Ishikawa (cell line): ENCODE results near the gene TBL1X.

Experiments
- CEBPB ChIP-seq: IDR thresholded peaks from 2 replicates; pipeline ENCODE4 v1.6.1; 2012
- CREB1 ChIP-seq: IDR thresholded peaks from 2 replicates; pipeline ENCODE4 v1.6.1; 2012; ENCODE audit warnings: low read depth
- EGR1 ChIP-seq: IDR thresholded peaks from 2 replicates; pipeline ENCODE4 v1.6.1; 2012
- EP300 ChIP-seq: IDR thresholded peaks from 2 replicates; pipeline ENCODE4 v1.6.1; 2012; ENCODE audit warnings: borderline replicate concordance
- FOXM1 ChIP-seq: IDR thresholded peaks from 2 replicates; pipeline ENCODE4 v1.6.1; 2012; ENCODE audit warnings: low read depth, borderline replicate concordance
- NFIC ChIP-seq: IDR thresholded peaks from 2 replicates; pipeline ENCODE4 v1.6.1; 2012
- RAD21 ChIP-seq: IDR thresholded peaks from 2 replicates; pipeline ENCODE4 v1.6.1; 2012; ENCODE audit warnings: low read depth
- TAF1 ChIP-seq: IDR thresholded peaks from 2 replicates; pipeline ENCODE4 v1.6.1; 2012; ENCODE audit warnings: low read depth, mild to moderate bottlenecking
- TCF12 ChIP-seq: IDR thresholded peaks from 2 replicates; pipeline ENCODE4 v1.6.1; 2012; ENCODE audit warnings: low read depth
- TEAD4 ChIP-seq: IDR thresholded peaks from 2 replicates; pipeline ENCODE4 v1.6.1; 2012
- YY1 ChIP-seq: IDR thresholded peaks from 2 replicates; pipeline ENCODE4 v1.6.1; 2012; ENCODE audit warnings: low read depth
- ZBTB7A ChIP-seq: IDR thresholded peaks from 2 replicates; pipeline ENCODE4 v1.6.1; 2012; ENCODE audit warnings: low read depth
- TF ChIP-seq, protein P1 (sequence below): IDR thresholded peaks from 2 replicates; pipeline ENCODE4 v1.6.1; 2012
- TF ChIP-seq, protein P2 (sequence below): IDR thresholded peaks from 2 replicates; pipeline ENCODE4 v1.6.1; 2012; ENCODE audit warnings: low read depth, mild to moderate bottlenecking
- TF ChIP-seq, protein P3 (sequence below): IDR thresholded peaks from 2 replicates; pipeline ENCODE4 v1.6.1; 2012

Gene TBL1X

DNA sequence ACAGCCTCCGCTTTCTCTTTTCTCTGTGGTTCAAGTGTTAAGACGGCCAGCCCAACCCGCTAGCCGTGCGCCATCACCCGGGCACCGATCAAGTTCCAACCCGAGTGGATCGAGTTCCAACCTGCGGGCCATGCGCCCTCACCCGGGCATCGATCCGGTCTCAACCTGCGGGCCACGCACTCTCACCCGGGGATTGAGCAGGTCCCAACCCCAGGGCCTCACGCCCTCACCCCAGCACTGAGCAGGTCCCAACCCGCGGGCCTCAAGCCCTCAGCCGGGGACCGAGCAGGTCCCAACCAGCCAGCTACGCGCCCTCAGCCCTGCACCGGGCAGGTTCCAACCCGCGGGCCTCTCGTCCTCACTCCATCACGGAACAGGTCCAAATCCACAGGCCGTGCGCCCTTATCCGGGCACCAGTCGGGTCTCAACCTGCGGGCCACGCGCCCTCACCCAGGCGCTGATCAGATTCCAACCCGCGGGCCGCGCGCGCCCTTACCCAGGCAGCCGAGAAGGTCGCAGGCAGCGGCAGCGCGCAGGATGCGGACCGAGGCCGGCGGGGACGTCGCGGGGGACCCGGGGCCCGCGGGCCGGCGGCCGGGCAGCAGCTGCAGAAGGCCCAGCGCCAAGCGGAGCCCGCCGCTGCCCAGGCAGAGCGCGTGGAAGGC is 300.3 kb downstream of the TBL1X start:
- no peak for TF ChIP-seq TEAD4
- TF ChIP-seq NFIC: no peak
- no peak for TF ChIP-seq CEBPB
- TF ChIP-seq, protein P1, sequence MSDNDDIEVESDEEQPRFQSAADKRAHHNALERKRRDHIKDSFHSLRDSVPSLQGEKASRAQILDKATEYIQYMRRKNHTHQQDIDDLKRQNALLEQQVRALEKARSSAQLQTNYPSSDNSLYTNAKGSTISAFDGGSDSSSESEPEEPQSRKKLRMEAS: no peak
- TF ChIP-seq RAD21: no peak
- TF ChIP-seq FOXM1: no peak
- no peak for TF ChIP-seq CREB1
- TF ChIP-seq, protein P2, sequence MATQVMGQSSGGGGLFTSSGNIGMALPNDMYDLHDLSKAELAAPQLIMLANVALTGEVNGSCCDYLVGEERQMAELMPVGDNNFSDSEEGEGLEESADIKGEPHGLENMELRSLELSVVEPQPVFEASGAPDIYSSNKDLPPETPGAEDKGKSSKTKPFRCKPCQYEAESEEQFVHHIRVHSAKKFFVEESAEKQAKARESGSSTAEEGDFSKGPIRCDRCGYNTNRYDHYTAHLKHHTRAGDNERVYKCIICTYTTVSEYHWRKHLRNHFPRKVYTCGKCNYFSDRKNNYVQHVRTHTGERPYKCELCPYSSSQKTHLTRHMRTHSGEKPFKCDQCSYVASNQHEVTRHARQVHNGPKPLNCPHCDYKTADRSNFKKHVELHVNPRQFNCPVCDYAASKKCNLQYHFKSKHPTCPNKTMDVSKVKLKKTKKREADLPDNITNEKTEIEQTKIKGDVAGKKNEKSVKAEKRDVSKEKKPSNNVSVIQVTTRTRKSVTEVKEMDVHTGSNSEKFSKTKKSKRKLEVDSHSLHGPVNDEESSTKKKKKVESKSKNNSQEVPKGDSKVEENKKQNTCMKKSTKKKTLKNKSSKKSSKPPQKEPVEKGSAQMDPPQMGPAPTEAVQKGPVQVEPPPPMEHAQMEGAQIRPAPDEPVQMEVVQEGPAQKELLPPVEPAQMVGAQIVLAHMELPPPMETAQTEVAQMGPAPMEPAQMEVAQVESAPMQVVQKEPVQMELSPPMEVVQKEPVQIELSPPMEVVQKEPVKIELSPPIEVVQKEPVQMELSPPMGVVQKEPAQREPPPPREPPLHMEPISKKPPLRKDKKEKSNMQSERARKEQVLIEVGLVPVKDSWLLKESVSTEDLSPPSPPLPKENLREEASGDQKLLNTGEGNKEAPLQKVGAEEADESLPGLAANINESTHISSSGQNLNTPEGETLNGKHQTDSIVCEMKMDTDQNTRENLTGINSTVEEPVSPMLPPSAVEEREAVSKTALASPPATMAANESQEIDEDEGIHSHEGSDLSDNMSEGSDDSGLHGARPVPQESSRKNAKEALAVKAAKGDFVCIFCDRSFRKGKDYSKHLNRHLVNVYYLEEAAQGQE: no peak
- no peak for TF ChIP-seq TCF12
- TF ChIP-seq EP300: no peak

DNA sequence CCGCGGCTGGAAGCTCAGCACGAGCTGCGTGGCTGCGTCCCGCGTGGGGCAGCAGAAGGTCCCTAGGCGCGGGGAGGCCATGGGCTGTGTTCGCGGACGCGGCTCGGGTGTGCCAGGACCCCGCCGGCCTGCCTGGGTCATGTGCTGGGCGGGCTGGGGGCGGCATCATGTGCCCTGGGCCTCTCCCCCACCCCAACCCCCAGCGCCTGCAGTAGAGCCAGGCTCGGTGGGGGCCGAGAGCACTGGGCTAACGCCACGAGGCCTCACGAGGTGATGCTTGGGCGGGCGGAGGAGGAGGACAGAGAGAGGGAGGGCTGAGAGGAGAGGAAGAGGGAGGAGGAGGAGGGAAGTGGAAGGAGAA is 300.9 kb downstream of the TBL1X start, which contains the start of gene GPR143:
GPR143 (minus strand) TSS at position 111 of the 361 bp plus-strand sequence; CDS start at position 81, 30 bp downstream.
- TF ChIP-seq FOXM1: no peak
- TF ChIP-seq ZBTB7A: no peak
- no peak for TF ChIP-seq NFIC
- TF ChIP-seq, protein P2: no peak
- TF ChIP-seq TEAD4: no peak
- TF ChIP-seq RAD21: no peak
- TF ChIP-seq, protein P1: no peak
- TF ChIP-seq EP300: no peak
- no peak for TF ChIP-seq EGR1
- no peak for TF ChIP-seq CREB1
- TF ChIP-seq YY1: no peak

DNA sequence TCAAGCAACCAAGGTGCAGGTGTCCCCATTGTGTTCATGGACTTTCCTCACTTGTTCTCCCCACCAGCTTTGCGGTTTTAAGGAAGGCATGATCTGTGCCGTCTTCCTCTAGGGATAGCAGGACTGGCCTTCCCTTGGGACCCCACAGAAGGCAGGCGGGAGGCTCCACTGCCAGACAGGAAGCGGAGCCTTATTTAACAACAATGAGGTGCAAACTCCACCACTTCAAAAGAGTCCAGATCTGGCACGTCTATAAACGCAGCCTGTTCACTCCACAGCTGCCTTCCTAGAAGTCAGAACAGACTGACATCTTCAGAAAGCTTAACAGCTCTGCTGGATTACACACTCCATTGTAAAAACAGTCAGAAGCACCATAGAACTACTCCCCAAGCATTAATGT is 302.5 kb downstream of the TBL1X start:
- TF ChIP-seq CREB1 (no peak), ZBTB7A (no peak), RAD21 (no peak), TCF12 (no peak), YY1 (no peak), EP300 (no peak), NFIC (no peak)

DNA sequence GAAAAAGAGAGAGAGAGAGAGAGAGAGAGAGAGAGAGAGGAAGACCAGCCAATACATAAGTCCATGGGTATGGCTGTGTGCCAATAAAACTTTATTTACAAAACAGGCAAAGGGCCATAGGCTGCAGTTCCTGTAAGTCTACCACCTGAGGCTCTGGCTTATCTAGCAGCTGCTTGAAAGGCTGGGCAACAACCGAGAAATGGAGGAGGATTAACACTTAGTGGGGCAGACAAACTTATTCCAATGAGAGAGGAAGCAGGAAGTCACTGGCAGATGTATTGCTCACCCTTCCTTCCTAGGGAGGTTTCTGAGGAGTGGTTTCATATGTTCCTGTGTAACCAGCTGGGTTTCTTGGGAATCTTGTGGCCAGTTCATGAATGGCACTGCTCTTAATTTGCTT is 305.5 kb downstream of the TBL1X start:
- TF ChIP-seq CEBPB: no peak
- TF ChIP-seq TAF1: no peak
- TF ChIP-seq TCF12: no peak
- no peak for TF ChIP-seq FOXM1
- TF ChIP-seq, protein P1: no peak
- no peak for TF ChIP-seq ZBTB7A
- TF ChIP-seq, protein P2: no peak
- no peak for TF ChIP-seq TEAD4
- TF ChIP-seq, protein P3, sequence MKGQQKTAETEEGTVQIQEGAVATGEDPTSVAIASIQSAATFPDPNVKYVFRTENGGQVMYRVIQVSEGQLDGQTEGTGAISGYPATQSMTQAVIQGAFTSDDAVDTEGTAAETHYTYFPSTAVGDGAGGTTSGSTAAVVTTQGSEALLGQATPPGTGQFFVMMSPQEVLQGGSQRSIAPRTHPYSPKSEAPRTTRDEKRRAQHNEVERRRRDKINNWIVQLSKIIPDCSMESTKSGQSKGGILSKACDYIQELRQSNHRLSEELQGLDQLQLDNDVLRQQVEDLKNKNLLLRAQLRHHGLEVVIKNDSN: no peak
- no peak for TF ChIP-seq YY1
- TF ChIP-seq EP300: no peak
- no peak for TF ChIP-seq EGR1
- TF ChIP-seq RAD21: no peak
- no peak for TF ChIP-seq NFIC
- TF ChIP-seq CREB1: no peak

DNA sequence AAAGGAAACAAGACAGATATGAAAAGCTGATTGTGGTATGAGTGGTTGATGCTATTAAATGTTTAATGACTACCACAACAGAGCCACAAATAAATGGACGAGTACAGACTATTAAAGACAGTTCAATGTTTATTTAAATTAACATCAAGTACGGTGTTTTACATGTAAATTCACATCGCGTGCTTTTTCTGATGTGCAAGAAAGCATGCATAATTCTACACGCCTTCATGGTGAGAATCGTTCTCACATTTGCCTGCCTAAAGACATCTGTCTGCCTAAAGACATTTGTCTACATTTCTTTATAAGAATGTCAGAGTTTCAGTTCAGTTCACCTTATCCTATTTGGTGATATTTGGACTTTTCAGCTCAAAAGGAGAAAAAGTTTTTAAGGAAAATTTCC is 308.1 kb downstream of the TBL1X start:
- no peak for TF ChIP-seq ZBTB7A
- TF ChIP-seq FOXM1: no peak
- TF ChIP-seq, protein P2: no peak
- no peak for TF ChIP-seq TCF12
- TF ChIP-seq CREB1: no peak
- no peak for TF ChIP-seq EGR1
- no peak for TF ChIP-seq YY1
- no peak for TF ChIP-seq RAD21
- no peak for TF ChIP-seq TEAD4
- TF ChIP-seq, protein P3: no peak
- TF ChIP-seq NFIC: no peak
- no peak for TF ChIP-seq TAF1
- TF ChIP-seq, protein P1: no peak
